Activated T-cell treated with anti-CD3 and anti-CD28 coated beads, Interleukin-2, amount 50 U/mL, for 72 hours (primary cell): ENCODE results near the gene ANKS1A. TPM values are rescaled to one million over a fixed set of nuclear protein-coding genes. Genes with fewer than 3 reads are reported as not detected.

Source experiments
- ATAC-seq, 2 donors: fragments of 150-1000 bp; cut with Tn5 transposase; replicated peaks in 1 of 2; 2 replicates each; pipeline ENCODE4 v1.10.0; 2021; ENCODE audit warnings: moderate library complexity in 2 of 2, mild to moderate bottlenecking in 1 of 2
- DNase-seq, 2 donors: peaks; one replicate each; pipeline ENCODE4 v3.0.0; 2021 to 2022; ENCODE audit warnings: mixed read lengths in 1 of 2
- H3K27ac Mint-ChIP-seq: one replicate; pipeline ENCODE4 v1.8.0; 2022; ENCODE audit warnings: mild to moderate bottlenecking, moderate library complexity, mixed read lengths
- H3K27me3 Mint-ChIP-seq: one replicate; pipeline ENCODE4 v1.8.0; 2022; ENCODE audit warnings: low read depth, mixed read lengths
- H3K36me3 Mint-ChIP-seq, 2 donors: one replicate each; pipeline ENCODE4 v1.8.0; 2022; ENCODE audit warnings: mixed read lengths in 2 of 2, mild to moderate bottlenecking in 1 of 2; ENCODE audit not compliant: insufficient read depth in 2 of 2
- H3K4me1 Mint-ChIP-seq: one replicate; pipeline ENCODE4 v1.8.0; 2022; ENCODE audit warnings: low read depth, mixed read lengths
- H3K4me3 Mint-ChIP-seq, 2 donors: one replicate each; pipeline ENCODE4 v1.8.0; 2022; ENCODE audit warnings: mild to moderate bottlenecking in 2 of 2, mixed read lengths in 2 of 2, moderate library complexity in 2 of 2
- H3K9me3 Mint-ChIP-seq, 2 donors: one replicate each; pipeline ENCODE4 v1.8.0; 2022; ENCODE audit warnings: mixed read lengths in 2 of 2
- total RNA-seq, 2 donors: library from RNA; stranded (reverse); gene quantifications; one replicate each; pipeline ENCODE4 v1.2.3, GENCODE V29; 2022

The ANKS1A gene
- total RNA-seq, 2 donors from 2014 or later, result 9.2 to 9.6 TPM

DNA sequence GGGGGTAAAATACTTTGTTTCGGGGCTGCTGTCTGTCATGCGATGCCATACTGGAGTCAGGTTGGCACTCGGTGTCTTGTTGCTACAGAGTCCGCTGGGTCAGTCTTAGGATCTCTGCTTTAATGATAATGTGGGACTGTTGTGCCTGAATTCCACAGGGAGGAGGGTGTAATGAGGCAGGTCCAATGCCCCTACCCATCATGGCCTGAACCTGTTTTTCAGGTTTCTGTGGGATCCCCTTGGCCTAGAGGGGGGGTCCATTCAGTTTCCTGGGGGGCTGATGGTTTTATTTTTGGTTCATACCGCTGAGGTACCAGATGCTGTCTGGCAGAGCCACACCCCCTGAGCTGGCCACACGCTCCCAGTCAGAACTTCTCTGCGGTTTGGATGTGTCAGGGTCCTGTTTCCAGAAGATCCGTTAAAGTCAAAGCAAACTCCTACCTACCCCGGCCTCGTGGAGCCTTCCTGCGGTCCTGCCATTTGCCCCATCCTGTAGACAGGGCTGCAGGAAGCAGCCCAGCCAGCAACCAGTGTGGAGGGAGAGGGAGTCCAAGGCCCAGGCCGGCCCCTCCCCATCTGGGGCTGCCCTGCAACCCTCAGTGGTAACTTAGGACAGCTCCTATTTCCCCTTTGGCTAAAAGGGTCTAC lies 182.4 kb downstream of the ANKS1A start:
- Mint-ChIP-seq H3K4me3 (no peak overlapping the region), H3K4me1 (no peaks in the 10 kb centered on the region), H3K9me3 (no peaks in the 10 kb centered on the region), H3K27me3 (no peaks in the 10 kb centered on the region), H3K36me3 (no peaks in the 10 kb centered on the region), H3K27ac (no peak overlapping the region)
- ATAC-seq (no peak), DNase-seq (no peak)

DNA sequence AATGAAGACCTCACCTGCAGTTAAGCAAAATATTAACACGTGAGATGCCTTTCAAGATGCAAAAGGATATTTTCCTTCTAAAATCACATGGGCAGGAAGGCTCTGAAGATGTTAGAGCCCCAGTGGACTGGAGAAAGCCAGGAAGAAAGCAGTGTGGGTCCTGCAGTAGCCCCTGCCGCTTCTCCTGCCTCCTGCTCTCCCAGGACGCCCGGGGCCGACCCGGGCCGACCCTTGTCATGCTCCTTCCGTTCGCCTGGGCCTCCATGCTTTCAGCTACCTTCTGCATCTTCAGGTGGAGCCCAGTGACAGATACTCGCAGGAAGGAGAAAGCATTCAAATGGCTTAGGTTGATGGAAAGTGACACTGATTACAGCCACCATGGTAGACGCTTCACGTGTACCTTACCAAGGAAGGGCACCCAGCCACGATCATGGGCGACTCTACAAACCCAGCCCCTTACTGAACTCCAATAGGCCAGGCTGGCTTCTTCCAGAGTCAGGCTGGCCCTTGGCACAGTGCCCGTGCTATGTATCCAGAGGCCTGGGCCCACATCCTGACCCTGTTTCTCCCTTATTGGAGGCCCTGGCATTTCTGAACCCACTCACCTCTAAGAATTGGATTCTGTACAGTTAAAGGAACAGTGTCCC lies 183.1 kb downstream of the ANKS1A start:
- Mint-ChIP-seq H3K27me3 (no peaks in the 10 kb centered on the region), H3K4me3 (no peak overlapping the region), H3K4me1 (no peaks in the 10 kb centered on the region), H3K9me3 (no peaks in the 10 kb centered on the region), H3K27ac (no peak overlapping the region), H3K36me3 (no peaks in the 10 kb centered on the region)
- DNase-seq (no peak), ATAC-seq (no peak)

DNA sequence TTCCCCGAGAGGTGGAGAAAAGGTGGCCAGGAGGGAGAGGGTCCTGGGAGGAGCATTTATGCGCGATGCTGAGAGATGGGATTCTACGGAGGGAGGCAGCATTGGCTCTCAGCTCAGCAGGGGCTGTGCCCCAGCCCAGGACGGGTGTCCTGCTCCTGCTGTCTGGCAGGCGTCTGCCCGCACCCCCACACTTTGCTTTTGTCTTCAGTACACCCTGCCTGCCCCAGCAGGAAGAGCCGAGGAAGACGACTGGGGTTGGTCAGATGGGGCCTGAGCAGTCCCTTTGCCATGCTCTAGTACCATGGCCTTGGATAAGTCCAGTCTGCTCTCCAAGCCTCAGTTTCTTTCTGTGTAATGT lies 183.6 kb downstream of the ANKS1A start:
- Mint-ChIP-seq H3K27ac (no peak overlapping the region), H3K4me3 (no peak overlapping the region), H3K4me1 (no peaks in the 10 kb centered on the region), H3K9me3 (no peaks in the 10 kb centered on the region), H3K36me3 (no peaks in the 10 kb centered on the region), H3K27me3 (no peaks in the 10 kb centered on the region)
- DNase-seq (no peak), ATAC-seq (no peak)

DNA sequence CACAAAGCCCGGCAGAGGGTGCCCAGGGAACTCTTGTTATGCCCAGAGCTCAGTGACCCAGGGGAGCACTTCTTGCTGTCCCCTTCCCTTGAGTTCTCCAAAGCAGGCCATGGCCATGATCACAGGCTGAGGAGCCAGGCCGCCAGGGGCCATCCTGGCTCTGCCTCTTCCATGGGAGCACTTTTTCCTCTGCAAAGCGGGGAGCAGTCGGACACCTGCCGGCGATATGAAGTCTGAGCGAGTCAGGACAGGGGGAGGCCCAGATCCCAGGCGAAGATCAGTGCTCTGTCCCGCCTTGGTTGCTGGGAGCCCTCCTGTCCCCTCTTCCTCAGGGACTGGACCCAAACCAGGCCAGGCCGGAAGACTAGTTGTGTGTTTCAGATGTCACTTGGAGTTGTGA lies 184.2 kb downstream of the ANKS1A start:
- H3K27ac Mint-ChIP-seq, result no peak overlapping the region
- H3K9me3 Mint-ChIP-seq, result no peaks in the 10 kb centered on the region
- no peaks in the 10 kb centered on the region for H3K36me3 Mint-ChIP-seq
- no peaks in the 10 kb centered on the region for H3K4me1 Mint-ChIP-seq
- no peak for DNase-seq
- no peaks in the 10 kb centered on the region for H3K27me3 Mint-ChIP-seq
- no peak overlapping the region for H3K4me3 Mint-ChIP-seq
- no peak for ATAC-seq

DNA sequence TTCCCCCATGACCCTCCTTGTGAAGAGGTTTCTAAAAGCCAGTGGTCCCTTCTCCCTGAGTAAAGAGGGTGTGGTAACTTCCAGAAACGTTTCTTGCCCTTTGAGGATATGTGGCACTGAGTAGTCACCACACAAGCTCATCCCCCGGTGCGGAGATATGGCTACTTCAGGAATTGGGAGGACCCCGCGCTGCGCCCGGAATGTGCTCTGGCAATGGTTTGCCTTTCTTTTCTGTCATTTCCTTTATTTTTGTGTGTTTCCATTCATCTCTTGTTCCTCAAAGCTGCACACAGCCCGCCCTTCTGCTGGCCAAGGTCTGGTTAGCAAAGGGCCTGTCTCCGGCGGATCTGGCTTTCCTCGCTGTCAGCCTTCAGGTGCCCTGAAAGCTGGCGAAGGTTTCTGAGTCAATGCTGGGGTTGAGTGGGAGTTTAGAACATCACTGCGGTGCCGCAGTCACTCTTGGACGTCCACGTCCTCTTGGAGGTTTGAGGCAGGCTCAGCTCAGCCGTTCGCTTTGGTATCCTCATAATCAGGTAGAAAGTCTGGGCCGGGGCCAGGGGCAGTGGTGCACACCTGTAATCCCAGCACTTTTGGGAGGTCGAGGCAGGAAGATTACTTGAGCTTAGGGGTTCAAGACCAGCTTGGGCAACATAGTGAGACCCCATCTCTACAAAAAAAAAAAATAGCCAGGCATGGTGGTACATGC lies 184.9 kb downstream of the ANKS1A start:
- H3K9me3 Mint-ChIP-seq, result no peaks in the 10 kb centered on the region
- DNase-seq, result no peak
- ATAC-seq, result no peak
- no peaks in the 10 kb centered on the region for H3K4me1 Mint-ChIP-seq
- H3K27ac Mint-ChIP-seq, result no peak overlapping the region
- H3K4me3 Mint-ChIP-seq, result no peak overlapping the region
- H3K27me3 Mint-ChIP-seq, result no peaks in the 10 kb centered on the region
- H3K36me3 Mint-ChIP-seq, result no peaks in the 10 kb centered on the region

DNA sequence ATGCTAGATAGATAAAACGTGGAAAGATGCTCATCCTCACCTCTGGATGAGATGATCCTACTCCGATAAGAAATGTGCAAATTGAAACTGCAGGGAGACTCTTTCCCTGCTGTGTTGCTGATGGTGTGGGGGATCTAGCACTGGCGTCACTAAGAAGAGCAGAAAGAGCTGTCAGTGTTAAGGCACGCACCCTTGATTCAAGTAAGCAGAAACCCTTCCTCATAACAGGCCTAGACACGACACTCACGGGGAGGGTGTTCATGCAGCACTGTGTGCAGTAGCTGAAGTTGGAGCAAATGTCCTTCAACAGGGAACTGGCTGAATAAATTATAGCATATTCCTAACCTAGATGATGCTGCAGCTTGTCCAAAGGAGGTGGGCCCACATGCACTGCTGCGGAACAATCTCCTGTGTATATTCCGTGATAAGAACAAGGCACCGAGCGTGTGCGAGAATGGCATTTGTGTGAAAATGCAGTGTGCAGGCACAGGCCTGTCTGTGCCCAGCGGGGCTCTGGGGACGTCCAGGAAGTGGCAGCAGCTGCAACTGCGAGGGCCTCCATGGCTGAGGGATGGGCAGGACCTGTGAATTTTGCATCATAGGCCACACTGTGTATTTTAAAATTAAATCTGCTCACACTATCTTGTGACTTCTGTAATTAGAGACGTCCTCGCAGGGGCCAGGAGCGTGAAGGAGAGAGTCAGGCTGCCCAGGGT lies 188.1 kb downstream of the ANKS1A start:
- no peaks in the 10 kb centered on the region for H3K27me3 Mint-ChIP-seq
- no peaks in the 10 kb centered on the region for H3K4me1 Mint-ChIP-seq
- no peaks in the 10 kb centered on the region for H3K9me3 Mint-ChIP-seq

DNA sequence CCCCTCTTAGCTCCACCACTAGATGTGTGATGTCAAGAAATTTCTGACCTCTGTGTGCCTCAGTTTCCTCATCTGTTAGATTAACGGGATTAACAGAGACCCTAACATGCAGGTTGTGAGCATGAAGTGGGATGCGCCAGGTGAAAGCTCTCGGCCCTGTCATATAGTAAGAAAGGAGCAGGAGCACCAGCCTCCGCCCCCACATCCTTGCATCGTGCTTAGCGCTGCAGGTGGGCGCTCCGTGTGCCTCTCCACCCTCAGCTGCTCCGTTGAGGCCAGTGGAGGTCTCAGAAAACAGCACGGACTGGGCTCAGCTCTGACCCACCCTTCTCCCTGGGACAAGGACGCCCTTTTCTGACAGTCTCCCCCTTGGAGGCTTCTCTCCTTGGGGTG lies 188.7 kb downstream of the ANKS1A start:
- ATAC-seq (no peak), DNase-seq (no peak)
- Mint-ChIP-seq H3K27ac (no peak overlapping the region), H3K4me3 (no peak overlapping the region), H3K36me3 (no peaks in the 10 kb centered on the region), H3K9me3 (no peaks in the 10 kb centered on the region), H3K4me1 (no peaks in the 10 kb centered on the region), H3K27me3 (no peaks in the 10 kb centered on the region)

More for the DNA sequence above, 188.1 kb downstream of the ANKS1A start:
- no peak for DNase-seq
- no peak overlapping the region for H3K4me3 Mint-ChIP-seq
- ATAC-seq, result no peak
- H3K27ac Mint-ChIP-seq, result no peak overlapping the region
- H3K36me3 Mint-ChIP-seq, result no peaks in the 10 kb centered on the region

DNA sequence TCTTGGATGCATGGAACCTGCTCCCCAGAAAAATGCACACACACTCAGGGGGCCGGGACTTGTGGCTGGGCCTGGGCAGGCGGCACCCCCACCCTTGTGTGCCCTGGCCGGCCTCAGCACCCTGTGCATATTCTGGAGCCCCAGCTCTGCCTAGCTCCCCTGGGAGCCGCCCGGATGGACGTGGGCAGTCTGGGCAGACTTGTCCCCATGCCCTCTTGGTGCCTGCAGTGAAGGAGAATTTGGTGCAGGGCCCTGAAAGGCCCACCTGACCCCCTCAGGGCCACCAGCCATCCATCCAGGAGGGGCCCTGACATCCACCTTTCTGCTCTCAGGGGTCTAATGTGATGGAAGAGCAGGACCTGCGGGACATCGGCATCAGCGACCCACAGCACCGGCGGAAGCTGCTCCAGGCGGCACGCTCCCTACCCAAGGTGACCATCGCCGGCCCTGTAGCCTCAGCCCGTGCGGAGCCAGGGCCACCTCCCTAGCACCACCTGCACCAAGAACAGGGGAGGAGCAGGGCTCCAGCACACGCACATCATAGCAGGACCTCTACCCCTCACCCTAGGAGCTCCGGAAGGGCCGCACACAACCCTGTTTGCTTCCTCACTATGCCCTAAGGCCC lies 189.3 kb downstream of the ANKS1A start:
- Mint-ChIP-seq H3K36me3 (no peaks in the 10 kb centered on the region), H3K4me1 (no peaks in the 10 kb centered on the region), H3K27ac (no peak overlapping the region), H3K9me3 (no peaks in the 10 kb centered on the region), H3K4me3 (no peak overlapping the region), H3K27me3 (no peaks in the 10 kb centered on the region)
- no peak for DNase-seq
- ATAC-seq, result no peak

DNA sequence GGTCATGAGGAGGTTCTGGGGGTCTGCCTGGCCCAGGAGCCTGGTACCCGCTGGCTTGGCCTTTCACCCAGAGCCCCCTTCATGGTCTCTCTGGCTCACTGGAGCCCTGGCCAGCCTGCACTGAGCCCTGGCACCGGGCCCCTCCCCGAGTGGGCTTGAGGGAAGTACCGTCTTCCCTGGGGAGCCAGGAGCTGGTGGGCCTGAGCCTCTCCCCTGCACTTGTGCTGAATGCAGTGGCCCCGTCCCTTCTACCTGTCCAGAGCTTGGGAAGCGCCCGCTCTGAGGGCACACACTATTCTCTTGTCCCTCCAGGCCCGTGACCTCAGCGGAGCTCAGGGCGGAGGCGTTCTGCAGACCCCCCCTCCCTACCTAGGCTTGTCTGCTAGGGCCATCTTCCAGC lies 189.8 kb downstream of the ANKS1A start:
- no peaks in the 10 kb centered on the region for H3K9me3 Mint-ChIP-seq
- H3K27me3 Mint-ChIP-seq, result no peaks in the 10 kb centered on the region
- no peaks in the 10 kb centered on the region for H3K4me1 Mint-ChIP-seq
- H3K4me3 Mint-ChIP-seq, result no peak overlapping the region
- ATAC-seq (no peak), DNase-seq (no peak)
- H3K36me3 Mint-ChIP-seq, result no peaks in the 10 kb centered on the region
- no peak overlapping the region for H3K27ac Mint-ChIP-seq

DNA sequence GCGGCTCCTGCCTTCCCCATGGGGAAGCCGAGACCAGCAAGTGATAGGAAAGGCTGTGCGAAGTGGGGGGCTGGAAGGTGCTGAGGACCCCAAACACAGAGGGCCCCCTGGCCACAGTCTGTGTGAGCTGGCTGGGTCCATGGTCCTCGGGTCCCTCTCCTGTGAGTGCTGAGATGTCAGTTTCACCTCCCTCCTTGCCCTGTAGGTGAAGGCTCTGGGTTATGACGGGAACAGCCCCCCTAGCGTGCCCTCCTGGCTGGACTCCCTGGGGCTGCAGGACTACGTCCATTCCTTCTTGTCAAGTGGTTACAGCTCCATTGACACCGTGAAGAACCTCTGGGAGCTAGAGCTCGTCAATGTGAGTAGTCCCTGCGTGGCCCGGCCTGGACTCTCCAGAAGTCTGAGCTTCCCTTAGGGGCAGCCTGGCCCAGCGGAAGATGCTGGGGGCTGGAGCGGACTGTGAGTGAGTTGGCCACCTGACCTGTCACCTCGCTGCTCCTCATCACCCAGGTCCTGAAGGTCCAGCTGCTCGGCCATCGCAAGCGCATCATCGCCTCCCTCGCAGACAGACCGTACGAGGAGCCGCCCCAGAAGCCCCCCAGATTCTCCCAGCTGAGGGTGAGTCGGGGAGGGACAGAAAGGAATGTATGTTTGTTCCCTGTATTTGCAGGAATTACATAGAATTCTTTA lies 190.4 kb downstream of the ANKS1A start:
- Mint-ChIP-seq H3K9me3 (no peaks in the 10 kb centered on the region), H3K27ac (no peak overlapping the region), H3K36me3 (no peaks in the 10 kb centered on the region), H3K4me1 (no peaks in the 10 kb centered on the region), H3K27me3 (no peaks in the 10 kb centered on the region), H3K4me3 (no peak overlapping the region)
- DNase-seq (no peak), ATAC-seq (no peak)

DNA sequence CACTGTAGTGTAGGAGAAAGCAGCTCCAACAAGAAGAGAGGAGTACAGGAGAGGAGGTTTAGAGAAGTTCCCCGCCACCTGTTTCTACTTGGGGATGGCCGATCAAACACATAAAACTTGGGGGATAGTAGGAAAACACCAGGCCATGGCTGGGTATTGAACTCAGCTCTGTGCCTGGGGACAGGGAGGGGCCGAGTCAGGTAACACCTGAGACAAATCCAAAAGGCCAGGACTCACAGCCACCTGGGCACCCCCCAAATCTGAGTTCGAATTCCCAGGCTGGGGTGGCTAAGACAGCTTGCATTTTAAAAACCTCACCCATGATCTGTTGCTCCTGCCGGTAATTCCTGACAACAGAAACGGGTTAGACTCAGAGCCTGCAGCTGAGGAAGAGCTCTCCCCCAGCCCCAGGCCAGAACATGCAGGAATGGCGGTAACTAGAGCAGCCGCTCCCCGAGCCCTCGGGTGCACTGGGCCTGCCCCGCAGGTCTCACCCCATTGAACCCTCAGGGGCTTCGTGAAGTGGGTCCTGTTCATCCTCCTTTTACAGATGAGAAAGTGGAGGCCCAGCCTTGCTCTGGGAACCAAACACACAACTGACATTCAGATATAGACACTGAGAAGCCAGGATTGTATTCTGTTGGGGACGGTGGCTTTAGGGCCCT lies 191.1 kb downstream of the ANKS1A start:
- Mint-ChIP-seq H3K36me3 (no peaks in the 10 kb centered on the region), H3K9me3 (no peaks in the 10 kb centered on the region), H3K4me1 (no peaks in the 10 kb centered on the region), H3K4me3 (no peak overlapping the region), H3K27ac (no peak overlapping the region), H3K27me3 (no peaks in the 10 kb centered on the region)
- ATAC-seq (no peak), DNase-seq (no peak)

DNA sequence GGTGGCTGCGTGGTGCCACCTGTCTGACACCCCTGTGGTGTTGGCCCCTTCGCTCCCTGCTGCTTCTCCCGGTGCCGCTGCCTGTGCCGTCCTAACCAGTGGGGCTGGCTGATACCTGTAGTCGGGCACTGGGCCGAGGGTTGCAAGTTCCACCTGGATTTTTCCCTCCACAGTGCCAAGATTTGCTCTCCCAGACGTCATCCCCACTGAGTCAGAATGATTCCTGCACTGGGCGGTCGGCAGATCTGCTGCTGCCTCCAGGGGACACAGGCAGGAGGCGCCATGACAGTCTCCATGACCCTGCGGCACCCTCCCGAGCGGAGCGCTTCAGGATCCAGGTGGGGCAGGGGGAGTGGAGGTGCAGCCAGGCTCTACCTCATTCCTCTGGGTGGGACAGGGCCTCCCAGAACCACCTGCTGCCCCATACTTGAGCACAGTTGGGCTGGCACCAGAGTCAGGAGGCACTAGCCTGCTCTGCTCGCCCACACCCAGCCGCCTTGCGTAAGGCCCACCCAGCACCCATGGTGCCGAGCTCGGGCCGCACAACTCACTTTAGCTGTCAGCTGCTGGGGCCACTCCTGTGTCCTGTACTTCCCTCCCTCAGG lies 191.9 kb downstream of the ANKS1A start:
- Mint-ChIP-seq H3K36me3 (no peaks in the 10 kb centered on the region), H3K27me3 (no peaks in the 10 kb centered on the region)
- no peak for ATAC-seq

More for the DNA sequence above, 191.9 kb downstream of the ANKS1A start:
- Mint-ChIP-seq H3K4me1 (no peaks in the 10 kb centered on the region), H3K27ac (no peak overlapping the region), H3K4me3 (no peak overlapping the region), H3K9me3 (no peaks in the 10 kb centered on the region)
- no peak for DNase-seq
